ENCODE data around the gene KCNIP3.
"Not testable (repeated sequence)": the region's sequence is repeated elsewhere in the genome, so short reads cannot be mapped to it uniquely, and the experiment has no call there.

The KCNIP3 gene

GRCh38 chr2:95354469-95354901 is 57.3 kb downstream of the KCNIP3 start:
- H3K4me3 ChIP-seq (replicated peaks; ENCODE audit: low read depth, low read length) = no peak overlapping the region
- no peak for DNase-seq (ENCODE audit: extremely low read depth, insufficient read length)
- H3K36me3 ChIP-seq (ENCODE audit: control insufficient read depth, insufficient read depth, low read length) = no peaks in the 10 kb centered on the region
- no peaks in the 10 kb centered on the region; the same call in 1 of the 2 replicates for H3K27me3 ChIP-seq (replicated peaks; ENCODE audit: control insufficient read depth, insufficient read depth, low read length)
- TF ChIP-seq CTCF (IDR thresholded peaks at IDR 0.05; ENCODE audit: insufficient read depth, low read length, poor library complexity, severe bottlenecking) = no peak

- DNase-seq (ENCODE audit: extremely low read depth, insufficient read length) = no peak
- Histone ChIP-seq H3K4me3 (replicated peaks; ENCODE audit: low read depth, low read length) (no peak overlapping the region), H3K27me3 (replicated peaks; ENCODE audit: control insufficient read depth, insufficient read depth, low read length) (no peaks in the 10 kb centered on the region; the same call in 1 of the 2 replicates), H3K36me3 (ENCODE audit: control insufficient read depth, insufficient read depth, low read length) (no peaks in the 10 kb centered on the region)
- TF ChIP-seq CTCF (IDR thresholded peaks at IDR 0.05; ENCODE audit: insufficient read depth, low read length, poor library complexity, severe bottlenecking) = no peak
Measured at GRCh38 chr2:95354925-95355324, 57.8 kb downstream of the KCNIP3 start.

GRCh38 chr2:95355486-95355885 is 58.3 kb downstream of the KCNIP3 start:
- not testable (repeated sequence) for H3K36me3 ChIP-seq (ENCODE audit: control insufficient read depth, insufficient read depth, low read length); DNase-seq (ENCODE audit: extremely low read depth, insufficient read length); H3K27me3 ChIP-seq (replicated peaks; ENCODE audit: control insufficient read depth, insufficient read depth, low read length)

GRCh38 chr2:95356821-95357700 is 59.9 kb downstream of the KCNIP3 start:
- no peak for TF ChIP-seq CTCF (IDR thresholded peaks at IDR 0.05; ENCODE audit: insufficient read depth, low read length, poor library complexity, severe bottlenecking)
- no peak for DNase-seq (ENCODE audit: extremely low read depth, insufficient read length)
- no peak overlapping the region for H3K4me3 ChIP-seq (replicated peaks; ENCODE audit: low read depth, low read length)
- no peaks in the 10 kb centered on the region; the same call in 1 of the 2 replicates for H3K27me3 ChIP-seq (replicated peaks; ENCODE audit: control insufficient read depth, insufficient read depth, low read length)
- no peaks in the 10 kb centered on the region for H3K36me3 ChIP-seq (ENCODE audit: control insufficient read depth, insufficient read depth, low read length)

More at GRCh38 chr2:95355486-95355885, 58.3 kb downstream of the KCNIP3 start:
- not testable (repeated sequence) for H3K4me3 ChIP-seq (replicated peaks; ENCODE audit: low read depth, low read length)

- DNase-seq (ENCODE audit: extremely low read depth, insufficient read length) = no peak
- no peaks in the 10 kb centered on the region; the same call in 1 of the 2 replicates for H3K27me3 ChIP-seq (replicated peaks; ENCODE audit: control insufficient read depth, insufficient read depth, low read length)
- TF ChIP-seq CTCF (IDR thresholded peaks at IDR 0.05; ENCODE audit: insufficient read depth, low read length, poor library complexity, severe bottlenecking) = no peak
- no peak overlapping the region for H3K4me3 ChIP-seq (replicated peaks; ENCODE audit: low read depth, low read length)
- no peaks in the 10 kb centered on the region for H3K36me3 ChIP-seq (ENCODE audit: control insufficient read depth, insufficient read depth, low read length)
Measured at GRCh38 chr2:95357717-95358280, 60.7 kb downstream of the KCNIP3 start.

GRCh38 chr2:95359031-95359430 is 61.9 kb downstream of the KCNIP3 start:
- DNase-seq (ENCODE audit: extremely low read depth, insufficient read length) = no peak
- Histone ChIP-seq H3K4me3 (replicated peaks; ENCODE audit: low read depth, low read length) (no peak overlapping the region), H3K27me3 (replicated peaks; ENCODE audit: control insufficient read depth, insufficient read depth, low read length) (no peaks in the 10 kb centered on the region; the same call in 1 of the 2 replicates), H3K36me3 (ENCODE audit: control insufficient read depth, insufficient read depth, low read length) (no peaks in the 10 kb centered on the region)
- TF ChIP-seq CTCF (IDR thresholded peaks at IDR 0.05; ENCODE audit: insufficient read depth, low read length, poor library complexity, severe bottlenecking) = no peak
